H9 (cell line): ENCODE results near the gene KLRB1. TPM values are rescaled to one million over a fixed set of nuclear protein-coding genes. Genes with fewer than 3 reads are reported as not detected.
A peak's percentile ranks its signal among the peaks of the same experiment; 100 is the strongest.

Experiments
- DNase-seq: peaks from one replicate; pipeline ENCODE4 v3.0.0-alpha.2; 2017
- H2AFZ ChIP-seq: one replicate; pipeline ENCODE4 v1.6.1; 2013; ENCODE audit warnings: mild to moderate bottlenecking, low read length, control low read depth, moderate library complexity
- H2AK5ac ChIP-seq: 2 replicates; pipeline ENCODE4 v1.6.1; 2013; ENCODE audit warnings: low read length, control low read depth, mixed read lengths; ENCODE audit not compliant: insufficient read length
- H2BK120ac ChIP-seq: one replicate; pipeline ENCODE4 v1.6.1; 2013; ENCODE audit warnings: low read depth, mild to moderate bottlenecking, low read length, control low read depth, inconsistent platforms; ENCODE audit not compliant: poor library complexity, severe bottlenecking
- H2BK12ac ChIP-seq: 2 replicates; pipeline ENCODE4 v1.6.1; 2013; ENCODE audit warnings: low read length, control low read depth, mixed read lengths, low read depth; ENCODE audit not compliant: insufficient read length
- H2BK15ac ChIP-seq: 2 replicates; pipeline ENCODE4 v1.6.1; 2013; ENCODE audit warnings: low read depth, low read length, control low read depth
- H2BK20ac ChIP-seq: one replicate; pipeline ENCODE4 v1.6.1; 2013; ENCODE audit warnings: low read depth, mild to moderate bottlenecking, low read length, control low read depth, inconsistent platforms; ENCODE audit not compliant: poor library complexity, severe bottlenecking
- H2BK5ac ChIP-seq: 2 replicates; pipeline ENCODE4 v1.6.1; 2013; ENCODE audit warnings: low read length, control low read depth, mixed read lengths; ENCODE audit not compliant: insufficient read length
- H3K14ac ChIP-seq: 2 replicates; pipeline ENCODE4 v1.6.1; 2013; ENCODE audit warnings: low read length, control low read depth; ENCODE audit not compliant: insufficient read depth
- H3K18ac ChIP-seq: 2 replicates; pipeline ENCODE4 v1.6.1; 2013; ENCODE audit warnings: low read depth, mild to moderate bottlenecking, mixed read lengths, low read length, control low read depth; ENCODE audit not compliant: insufficient read length
- H3K23ac ChIP-seq: 2 replicates; pipeline ENCODE4 v1.6.1; 2013; ENCODE audit warnings: low read length, control low read depth, mixed read lengths, low read depth; ENCODE audit not compliant: insufficient read length
- H3K23me2 ChIP-seq: 2 replicates; pipeline ENCODE4 v1.6.1; 2013; ENCODE audit warnings: low read depth, mild to moderate bottlenecking, mixed read lengths, low read length, control low read depth; ENCODE audit not compliant: insufficient read length, poor library complexity, severe bottlenecking
- H3K27ac ChIP-seq: 2 replicates; pipeline ENCODE4 v1.5.1; 2013; ENCODE audit warnings: low read length, control low read depth, mixed read lengths, low read depth; ENCODE audit not compliant: insufficient read length
- H3K27me3 ChIP-seq: 2 replicates; pipeline ENCODE4 v1.6.1; 2013; ENCODE audit warnings: low read length, control low read depth, inconsistent platforms; ENCODE audit not compliant: insufficient read depth
- H3K4ac ChIP-seq: 2 replicates; pipeline ENCODE4 v1.6.1; 2013; ENCODE audit warnings: low read depth, mild to moderate bottlenecking, control low read depth, inconsistent platforms, low read length, moderate library complexity
- H3K4me1 ChIP-seq: 2 replicates; pipeline ENCODE4 v1.6.1; 2013; ENCODE audit warnings: low read length, control low read depth, inconsistent platforms; ENCODE audit not compliant: insufficient read depth
- H3K4me2 ChIP-seq: 2 replicates; pipeline ENCODE4 v1.6.1; 2013; ENCODE audit warnings: low read length, control low read depth, mixed read lengths; ENCODE audit not compliant: insufficient read length, insufficient read depth
- H3K56ac ChIP-seq: 2 replicates; pipeline ENCODE4 v1.6.1; 2013; ENCODE audit warnings: low read depth, mild to moderate bottlenecking, mixed read lengths, low read length, control low read depth; ENCODE audit not compliant: insufficient read length
- H3K79me1 ChIP-seq: 2 replicates; pipeline ENCODE4 v1.6.1; 2013; ENCODE audit warnings: low read depth, mild to moderate bottlenecking, moderate library complexity, low read length, control low read depth, inconsistent platforms; ENCODE audit not compliant: insufficient read depth, poor library complexity, severe bottlenecking
- H3K79me2 ChIP-seq: 2 replicates; pipeline ENCODE4 v1.6.1; 2013; ENCODE audit warnings: low read length, control low read depth, inconsistent platforms; ENCODE audit not compliant: insufficient read depth
- H3K9ac ChIP-seq: 2 replicates; pipeline ENCODE4 v1.6.1; 2013; ENCODE audit warnings: low read length, control low read depth, mixed read lengths; ENCODE audit not compliant: insufficient read length; ENCODE audit errors: extremely low read depth
- H3K9me3 ChIP-seq: one replicate; pipeline ENCODE4 v1.6.1; 2013; ENCODE audit warnings: low read depth, low read length, inconsistent platforms; ENCODE audit not compliant: control insufficient read depth
- H3T11ph ChIP-seq: one replicate; pipeline ENCODE4 v1.6.1; 2013; ENCODE audit warnings: mild to moderate bottlenecking, low read length, control low read depth, inconsistent platforms
- H4K20me1 ChIP-seq: one replicate; pipeline ENCODE4 v1.6.1; 2013; ENCODE audit not compliant: control insufficient read depth, insufficient read length, insufficient read depth
- H4K5ac ChIP-seq: 2 replicates; pipeline ENCODE4 v1.6.1; 2013; ENCODE audit warnings: low read depth, mild to moderate bottlenecking, mixed read lengths, low read length, control low read depth; ENCODE audit not compliant: insufficient read length
- H4K8ac ChIP-seq: replicated peaks from 2 replicates; pipeline ENCODE4 v1.6.1; 2013; ENCODE audit warnings: low read length, control low read depth, mixed read lengths, low read depth; ENCODE audit not compliant: insufficient read length
- H4K91ac ChIP-seq: 2 replicates; pipeline ENCODE4 v1.6.1; 2013; ENCODE audit warnings: low read depth, mild to moderate bottlenecking, moderate library complexity, mixed read lengths, low read length, control low read depth; ENCODE audit not compliant: insufficient read length
- H3K27ac Mint-ChIP-seq, 3 experiments: 2 replicates in 2 of 3; 3 replicates in 1 of 3; pipeline ENCODE4 v1.8.0; 2020 to 2021; ENCODE audit warnings: mixed read lengths in 3 of 3, mild to moderate bottlenecking in 1 of 3, moderate library complexity in 1 of 3
- H3K27me3 Mint-ChIP-seq: 2 replicates; pipeline ENCODE4 v1.8.0; 2021; ENCODE audit warnings: low read depth, mild to moderate bottlenecking, moderate library complexity, mixed read lengths
- H3K36me3 Mint-ChIP-seq, 3 experiments: 2 replicates in 2 of 3; 3 replicates in 1 of 3; pipeline ENCODE4 v1.8.0; 2020 to 2021; ENCODE audit warnings: low read depth in 3 of 3, mixed read lengths in 3 of 3; ENCODE audit not compliant: insufficient read depth in 1 of 3
- H3K4me1 Mint-ChIP-seq, 2 experiments: 2 replicates each; pipeline ENCODE4 v1.8.0; 2020; ENCODE audit warnings: mixed read lengths in 2 of 2
- H3K4me3 Mint-ChIP-seq, 2 experiments: 2 replicates in 1 of 2; 3 replicates in 1 of 2; pipeline ENCODE4 v1.8.0; 2020 to 2021; ENCODE audit warnings: mild to moderate bottlenecking in 2 of 2, mixed read lengths in 2 of 2, moderate library complexity in 1 of 2
- H3K9me3 Mint-ChIP-seq, 2 experiments: 2 replicates in 1 of 2; 3 replicates in 1 of 2; pipeline ENCODE4 v1.8.0; 2020; ENCODE audit warnings: mild to moderate bottlenecking in 2 of 2, mixed read lengths in 2 of 2, moderate library complexity in 1 of 2
- WGBS: extraction: QIAGEN DNeasy Blood & Tissue Kit; methylation state at CpG from one replicate; pipeline ENCODE4 v1.1.7; 2013; ENCODE audit warnings: missing lambda C conversion rate, low lambda C conversion rate, mixed read lengths; ENCODE audit not compliant: insufficient read length; ENCODE audit errors: extremely low coverage; 5-methylcytosine and 5-hydroxymethylcytosine counted together
- total RNA-seq: library from RNA; stranded (reverse); gene quantifications from 2 replicates; pipeline ENCODE4 v1.2.1, GENCODE V29; 2021
- TF ChIP-seq, protein P1 (sequence below): fragments of 200-600 bp; sonication (generic); conservative IDR thresholded peaks from 3 replicates; pipeline ENCODE4 v1.8.0; 2021; ENCODE audit warnings: antibody characterized with exemption, mild to moderate bottlenecking

KLRB1 gene
- total RNA-seq, 1 experiment from 2014 or later: 0.15 TPM

DNA sequence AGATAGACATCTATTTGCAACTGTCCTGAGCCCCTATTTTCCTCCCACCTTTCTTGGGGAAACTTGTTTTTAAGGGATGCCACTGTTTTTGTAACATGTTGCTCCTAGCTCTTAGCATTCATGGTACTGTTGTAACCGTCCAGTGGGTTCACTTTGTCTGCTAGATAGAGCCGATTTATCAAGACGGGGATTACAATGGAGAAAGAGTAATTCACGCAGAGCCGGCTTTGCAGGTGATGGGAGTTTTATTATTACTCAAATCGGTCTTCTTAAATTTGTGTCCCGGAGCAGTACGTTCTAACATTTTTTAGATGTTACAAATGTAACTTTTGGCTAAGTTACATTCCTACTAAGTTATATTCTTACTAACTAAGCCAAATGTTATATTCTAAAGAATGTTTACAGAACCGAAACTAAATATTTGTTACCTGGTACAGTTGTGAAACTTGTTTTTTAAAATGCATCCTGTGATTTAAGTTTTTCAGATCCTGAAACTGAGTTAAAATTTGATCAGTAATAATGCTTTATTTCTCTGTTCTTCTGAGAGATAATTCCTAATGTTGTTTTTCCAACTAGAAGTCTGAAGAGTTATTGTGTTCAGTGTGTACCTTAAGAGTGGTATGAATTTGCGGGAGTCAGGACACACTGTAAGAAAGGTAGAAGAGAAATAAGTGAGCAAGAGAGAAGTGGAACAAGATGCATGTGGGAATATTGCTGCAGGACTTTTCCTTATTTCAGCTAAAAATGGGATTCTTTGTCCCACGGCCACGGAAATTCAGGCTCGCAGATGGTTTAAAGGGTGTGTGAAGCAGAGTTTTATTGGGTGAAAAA lies 41.2 kb upstream of the KLRB1 start:
- Histone ChIP-seq H3K14ac (no peak overlapping the region), H4K5ac (no peak overlapping the region), H3K9ac (peak overlapping the region; percentile 18), H4K8ac (no peak overlapping the region), H3K23ac (no peak overlapping the region), H3K56ac (no peak overlapping the region), H2BK15ac (no peak overlapping the region), H2BK12ac (no peak overlapping the region), H3K18ac (no peak overlapping the region), H3K4me2 (peak overlapping the region; percentile 98), H3K27ac (peak overlapping the region; percentile 23), H3K79me2 (no peaks in the 10 kb centered on the region; the same call in 1 of the 2 replicates), H3K4me1 (peaks cover 7% of the 10 kb centered on the region; the same call in 1 of the 2 replicates), H3K4ac (no peak overlapping the region), H3K9me3 (no peaks in the 10 kb centered on the region), H2BK20ac (no peak overlapping the region), H3K23me2 (peaks cover 14% of the 10 kb centered on the region), H4K91ac (no peak overlapping the region), H3K27me3 (no peaks in the 10 kb centered on the region), H4K20me1 (no peaks in the 10 kb centered on the region), H2AFZ (no peak overlapping the region), H2BK5ac (no peak overlapping the region), H3T11ph (no peak overlapping the region), H2AK5ac (no peak overlapping the region), H3K79me1 (no peaks in the 10 kb centered on the region), H2BK120ac (no peak overlapping the region)
- Mint-ChIP-seq H3K36me3 (peaks cover 6 to 11% (median 8%) of the 10 kb centered on the region in 3 experiments; a peak in 5 of 7 replicates), H3K4me1 (peaks cover 36 to 37% of the 10 kb centered on the region in 2 experiments), H3K4me3 (peak overlapping the region; percentile 88 to 89), H3K9me3 (peaks cover 0 to 4% of the 10 kb centered on the region in 2 experiments; a peak in 1 of 5 replicates), H3K27ac (peak overlapping the region; percentile 80 to 96 (median 94); a peak in 5 of 7 replicates), H3K27me3 (no peaks in the 10 kb centered on the region; the same call in 1 of the 2 replicates)
- no CpG with 5 or more reads among the region's 13 CpGs for WGBS
- no peak for DNase-seq
- TF ChIP-seq, protein P1, sequence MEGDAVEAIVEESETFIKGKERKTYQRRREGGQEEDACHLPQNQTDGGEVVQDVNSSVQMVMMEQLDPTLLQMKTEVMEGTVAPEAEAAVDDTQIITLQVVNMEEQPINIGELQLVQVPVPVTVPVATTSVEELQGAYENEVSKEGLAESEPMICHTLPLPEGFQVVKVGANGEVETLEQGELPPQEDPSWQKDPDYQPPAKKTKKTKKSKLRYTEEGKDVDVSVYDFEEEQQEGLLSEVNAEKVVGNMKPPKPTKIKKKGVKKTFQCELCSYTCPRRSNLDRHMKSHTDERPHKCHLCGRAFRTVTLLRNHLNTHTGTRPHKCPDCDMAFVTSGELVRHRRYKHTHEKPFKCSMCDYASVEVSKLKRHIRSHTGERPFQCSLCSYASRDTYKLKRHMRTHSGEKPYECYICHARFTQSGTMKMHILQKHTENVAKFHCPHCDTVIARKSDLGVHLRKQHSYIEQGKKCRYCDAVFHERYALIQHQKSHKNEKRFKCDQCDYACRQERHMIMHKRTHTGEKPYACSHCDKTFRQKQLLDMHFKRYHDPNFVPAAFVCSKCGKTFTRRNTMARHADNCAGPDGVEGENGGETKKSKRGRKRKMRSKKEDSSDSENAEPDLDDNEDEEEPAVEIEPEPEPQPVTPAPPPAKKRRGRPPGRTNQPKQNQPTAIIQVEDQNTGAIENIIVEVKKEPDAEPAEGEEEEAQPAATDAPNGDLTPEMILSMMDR: no peak
